HuH-7.5 (cell line): ENCODE results near the gene RCOR1.
"Not testable (repeated sequence)": the region's sequence is repeated elsewhere in the genome, so short reads cannot be mapped to it uniquely, and the experiment has no call there.

Source experiments
- DNase-seq: peaks from one replicate; pipeline ENCODE4 v3.0.0; 2011; ENCODE audit warnings: low spot score

Gene RCOR1

GRCh38 chr14:102571043-102571442 lies 21.4 kb upstream of the RCOR1 start:
- DNase-seq, result no peak

GRCh38 chr14:102571478-102572042 lies 20.9 kb upstream of the RCOR1 start:
- DNase-seq, result no peak

- not testable (repeated sequence) for DNase-seq
Measured at GRCh38 chr14:102573161-102573560, 19.3 kb upstream of the RCOR1 start.

- no peak for DNase-seq
Measured at GRCh38 chr14:102573591-102574046, 18.8 kb upstream of the RCOR1 start.

GRCh38 chr14:102574281-102575159 lies 17.9 kb upstream of the RCOR1 start:
- peak; percentile 75 for DNase-seq

GRCh38 chr14:102575160-102575845 lies 17.1 kb upstream of the RCOR1 start:
- DNase-seq, result no peak

GRCh38 chr14:102575846-102576428 lies 16.5 kb upstream of the RCOR1 start:
- not testable (repeated sequence) for DNase-seq

- DNase-seq, result no peak
Measured at GRCh38 chr14:102578821-102579220, 13.6 kb upstream of the RCOR1 start.

GRCh38 chr14:102579696-102580549 lies 12.5 kb upstream of the RCOR1 start:
- no peak for DNase-seq

GRCh38 chr14:102580550-102581110 lies 11.8 kb upstream of the RCOR1 start:
- no peak for DNase-seq

GRCh38 chr14:102581193-102581592 lies 11.3 kb upstream of the RCOR1 start:
- DNase-seq, result no peak

- DNase-seq, result no peak
Measured at GRCh38 chr14:102583726-102584125, 8.7 kb upstream of the RCOR1 start.

GRCh38 chr14:102584871-102585869 lies 7.3 kb upstream of the RCOR1 start:
- no peak for DNase-seq

GRCh38 chr14:102586420-102587104 lies 5.9 kb upstream of the RCOR1 start:
- DNase-seq, result no peak

GRCh38 chr14:102588821-102589220 lies 3.6 kb upstream of the RCOR1 start:
- DNase-seq, result no peak

GRCh38 chr14:102589761-102590290 lies 2.6 kb upstream of the RCOR1 start:
- no peak for DNase-seq

GRCh38 chr14:102590667-102591099 lies 1.8 kb upstream of the RCOR1 start:
- peak; percentile 55 for DNase-seq

- no peak for DNase-seq
Measured at GRCh38 chr14:102591372-102591943, 991 bp upstream of the RCOR1 start.

- DNase-seq, result no peak
Measured at GRCh38 chr14:102592763-102593060, 263 bp downstream of the RCOR1 start.
